ENCODE data around the gene WRNIP1. TPM values are rescaled to one million over a fixed set of nuclear protein-coding genes. Genes with fewer than 3 reads are reported as not detected.

Gene WRNIP1
- total and polyA plus RNA-seq, 7 donors: 26.5 to 73.9 (median 48.9) TPM

DNA sequence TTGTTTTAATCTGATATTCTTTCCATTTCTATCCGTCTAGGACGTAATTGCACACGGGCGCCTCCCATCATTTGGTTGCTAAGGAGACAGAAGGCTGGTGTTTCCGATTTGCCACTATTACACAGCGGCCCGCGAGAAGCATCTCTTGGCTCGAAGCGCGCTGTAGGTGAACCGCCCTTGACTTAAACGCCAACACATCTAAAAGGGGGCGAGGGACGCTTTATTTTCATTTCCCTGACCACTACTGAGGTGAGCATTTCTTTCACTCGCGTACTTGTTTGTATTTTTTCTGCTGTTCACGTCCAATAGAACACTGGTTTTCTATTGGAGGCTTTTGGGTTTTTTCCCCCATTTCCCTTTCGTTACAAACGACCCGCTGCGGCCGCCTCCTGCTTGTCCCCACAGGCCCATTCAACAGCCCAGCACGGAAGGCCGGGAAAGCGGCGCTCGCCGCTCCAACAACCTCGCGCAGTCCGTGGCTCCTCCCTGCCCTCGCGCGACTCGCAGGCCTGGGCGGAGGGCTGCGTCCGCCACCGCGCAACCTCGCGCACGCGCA, 505 bp upstream of the WRNIP1 start:
- 0 to 2% (median 1%) methylated on average over 32 to 45 of the region's 45 CpGs for WGBS, 3 donors
- DNase-seq (peak; percentile 40 to 61), ATAC-seq (peak; percentile 82 to 86 (median 83))
- intact Hi-C loops (cut with DNase I): loop anchor here in 1 of 2 donors (2.0 kb wide), 1 partner anchor 30 kb away; no protein-coding TSS in a partner anchor
- Histone ChIP-seq H3K36me3 (ENCODE audit: insufficient read depth in 1 of 2, low read depth in 1 of 2) (no peaks in the 10 kb centered on the region), H3K4me3 (peak overlapping the region; percentile 86), H3K9me3 (no peaks in the 10 kb centered on the region), H3K27me3 (ENCODE audit: insufficient read depth in 3 of 3, low read length in 2 of 3) (no peaks in the 10 kb centered on the region), H3K27ac (peak overlapping the region; percentile 90), H3K4me1 (peaks cover 28% of the 10 kb centered on the region)
- TF ChIP-seq, protein P1, sequence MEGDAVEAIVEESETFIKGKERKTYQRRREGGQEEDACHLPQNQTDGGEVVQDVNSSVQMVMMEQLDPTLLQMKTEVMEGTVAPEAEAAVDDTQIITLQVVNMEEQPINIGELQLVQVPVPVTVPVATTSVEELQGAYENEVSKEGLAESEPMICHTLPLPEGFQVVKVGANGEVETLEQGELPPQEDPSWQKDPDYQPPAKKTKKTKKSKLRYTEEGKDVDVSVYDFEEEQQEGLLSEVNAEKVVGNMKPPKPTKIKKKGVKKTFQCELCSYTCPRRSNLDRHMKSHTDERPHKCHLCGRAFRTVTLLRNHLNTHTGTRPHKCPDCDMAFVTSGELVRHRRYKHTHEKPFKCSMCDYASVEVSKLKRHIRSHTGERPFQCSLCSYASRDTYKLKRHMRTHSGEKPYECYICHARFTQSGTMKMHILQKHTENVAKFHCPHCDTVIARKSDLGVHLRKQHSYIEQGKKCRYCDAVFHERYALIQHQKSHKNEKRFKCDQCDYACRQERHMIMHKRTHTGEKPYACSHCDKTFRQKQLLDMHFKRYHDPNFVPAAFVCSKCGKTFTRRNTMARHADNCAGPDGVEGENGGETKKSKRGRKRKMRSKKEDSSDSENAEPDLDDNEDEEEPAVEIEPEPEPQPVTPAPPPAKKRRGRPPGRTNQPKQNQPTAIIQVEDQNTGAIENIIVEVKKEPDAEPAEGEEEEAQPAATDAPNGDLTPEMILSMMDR (IDR thresholded peaks at IDR 0.05): no peak

DNA sequence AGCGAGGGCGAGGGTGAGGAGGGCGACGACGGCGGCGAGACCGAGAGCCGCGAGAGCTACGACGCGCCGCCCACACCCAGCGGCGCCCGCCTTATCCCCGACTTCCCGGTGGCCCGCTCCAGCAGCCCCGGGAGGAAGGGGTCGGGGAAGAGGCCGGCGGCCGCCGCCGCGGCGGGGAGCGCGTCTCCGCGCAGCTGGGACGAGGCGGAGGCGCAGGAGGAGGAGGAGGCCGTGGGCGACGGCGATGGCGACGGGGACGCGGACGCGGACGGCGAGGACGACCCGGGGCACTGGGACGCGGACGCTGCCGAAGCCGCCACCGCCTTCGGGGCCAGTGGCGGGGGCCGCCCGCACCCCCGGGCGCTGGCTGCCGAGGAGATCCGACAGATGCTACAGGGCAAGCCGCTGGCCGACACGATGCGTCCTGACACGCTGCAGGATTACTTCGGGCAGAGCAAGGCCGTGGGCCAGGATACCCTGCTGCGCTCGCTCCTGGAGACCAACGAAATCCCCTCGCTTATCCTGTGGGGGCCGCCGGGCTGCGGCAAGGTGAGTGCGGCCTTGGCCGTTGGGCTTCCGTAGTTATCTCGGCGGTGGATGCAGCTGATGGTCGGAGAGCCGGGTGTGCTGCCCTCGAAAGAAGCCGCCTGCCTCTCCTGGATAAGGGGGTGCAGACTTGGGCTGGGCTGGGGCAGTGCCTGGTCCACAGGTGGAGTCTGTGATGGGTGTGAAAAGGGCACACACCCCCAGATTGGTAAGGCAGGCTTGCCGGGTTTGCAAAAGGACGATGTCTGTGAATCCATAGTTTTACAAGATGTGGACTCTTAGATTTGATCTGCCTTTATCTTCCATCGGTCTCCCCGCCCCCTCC, 938 bp downstream of the WRNIP1 start:
- Histone ChIP-seq H3K27me3 (ENCODE audit: insufficient read depth in 3 of 3, low read length in 2 of 3) (no peaks in the 10 kb centered on the region), H3K4me3 (peak overlapping the region; percentile 86), H3K27ac (peak overlapping the region; percentile 93), H3K4me1 (peaks cover 40% of the 10 kb centered on the region), H3K36me3 (ENCODE audit: insufficient read depth in 1 of 2, low read depth in 1 of 2) (no peaks in the 10 kb centered on the region), H3K9me3 (no peaks in the 10 kb centered on the region)
- intact Hi-C loops (cut with DNase I): loop anchor here in 1 of 2 donors (2.0 kb wide), 1 partner anchor 31 kb away; no protein-coding TSS in a partner anchor
- peak; percentile 58 to 77 for DNase-seq
- 0 to 1% (median 1%) methylated on average over 32 to 91 of the region's 91 CpGs for WGBS, 3 donors
- TF ChIP-seq, protein P1 (IDR thresholded peaks at IDR 0.05): no peak
- peak in 2 of 4 donors; percentile 1 to 6 for ATAC-seq

DNA sequence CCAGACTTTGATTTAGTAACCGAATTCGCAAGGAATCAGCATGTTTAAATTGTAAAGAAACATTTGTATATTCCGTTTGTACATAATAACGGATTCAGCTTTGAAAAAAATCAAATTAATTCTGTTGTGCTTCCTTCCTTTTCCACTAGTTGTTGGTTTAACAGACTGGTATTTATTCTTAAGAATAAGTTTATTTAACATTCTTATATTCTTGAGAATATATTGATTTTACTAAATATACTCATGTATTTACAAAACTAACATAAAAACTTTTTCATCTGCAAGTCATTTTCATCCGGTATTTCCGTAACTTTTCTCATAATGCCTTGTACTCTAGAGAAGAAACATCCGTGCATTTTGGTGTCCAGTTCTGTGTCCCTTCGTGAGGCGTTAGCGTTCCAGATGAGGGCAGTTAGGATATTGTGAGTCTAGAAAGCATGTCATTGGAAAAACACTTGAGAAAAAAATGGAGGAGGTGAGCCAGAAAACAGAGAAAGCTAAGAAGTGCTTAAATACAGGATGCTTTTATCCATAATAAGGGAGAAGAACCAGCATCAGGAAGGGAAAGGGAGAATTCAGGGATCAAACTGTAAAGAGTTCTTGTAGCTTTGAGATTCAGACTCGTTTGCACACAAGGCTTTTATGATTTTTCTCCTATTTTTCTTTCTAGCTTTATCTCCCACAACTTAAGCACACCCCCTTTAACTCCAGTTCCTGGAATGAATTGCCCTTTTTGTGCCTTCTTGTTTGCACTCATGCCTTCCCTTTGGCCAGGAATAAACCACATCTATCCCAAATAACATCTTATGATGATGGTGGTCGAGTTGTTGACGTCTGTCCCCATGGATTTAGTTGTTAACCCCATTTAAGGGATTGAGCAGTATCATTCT, 1.8 kb downstream of the WRNIP1 start:
- peaks cover 0 to 2% of the 10 kb centered on the region in 2 donors for H3K36me3 ChIP-seq (ENCODE audit: insufficient read depth in 1 of 2, low read depth in 1 of 2)
- H3K4me3 ChIP-seq: peak overlapping the region; percentile 86
- no peaks in the 10 kb centered on the region for H3K9me3 ChIP-seq
- H3K4me1 ChIP-seq: peaks cover 49% of the 10 kb centered on the region
- no peaks in the 10 kb centered on the region for H3K27me3 ChIP-seq (ENCODE audit: insufficient read depth in 3 of 3, low read length in 2 of 3)
- TF ChIP-seq, protein P1 (IDR thresholded peaks at IDR 0.05): peak; percentile 9
- intact Hi-C loops (cut with DNase I): no loop called here
- ATAC-seq (no peak), DNase-seq (no peak)
- peak overlapping the region; percentile 93 for H3K27ac ChIP-seq
- 3 to 8% (median 3%) methylated on average over 13 of the region's 13 CpGs for WGBS, 3 donors

DNA sequence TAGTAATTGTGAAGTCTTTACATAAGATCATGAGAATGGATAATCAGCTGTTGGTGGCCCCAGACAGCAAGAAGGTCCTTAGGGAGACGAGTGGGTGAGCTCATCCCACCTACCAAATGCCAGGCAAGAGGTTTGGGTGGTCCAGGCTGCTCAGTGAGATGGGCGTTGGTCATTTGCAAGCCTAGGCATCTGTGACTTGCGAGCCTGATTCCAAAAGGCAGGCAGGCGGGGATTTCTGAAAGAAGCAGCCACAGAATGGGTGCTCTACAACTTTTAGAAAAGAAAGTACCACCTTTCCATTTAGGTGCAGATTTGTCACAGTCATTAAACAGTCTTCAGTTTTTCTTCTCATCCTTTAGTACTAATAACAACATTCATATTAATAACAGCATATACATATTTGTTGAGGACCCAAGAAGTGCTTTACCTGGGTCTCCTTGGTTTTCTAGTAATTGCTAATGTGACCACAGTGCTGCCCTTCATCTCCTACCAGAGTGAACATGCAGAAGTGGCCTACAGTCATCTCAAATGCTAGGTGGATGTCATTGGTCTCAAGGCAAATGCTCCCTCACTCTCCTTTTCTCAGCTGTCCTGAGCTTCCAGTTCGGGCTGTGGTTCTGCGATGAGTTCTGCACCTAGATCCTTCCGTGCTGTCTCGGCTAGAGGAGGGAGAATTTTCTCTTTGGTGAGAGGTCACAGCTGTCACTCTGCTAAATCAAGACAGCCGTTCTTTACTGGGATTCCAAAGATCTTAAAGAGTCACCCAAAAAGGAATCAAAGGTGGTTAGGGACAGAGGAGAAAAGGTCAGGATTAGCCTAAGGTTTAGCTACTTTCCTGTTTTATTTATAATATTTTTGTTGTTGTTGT, 2.7 kb downstream of the WRNIP1 start:
- peaks cover 49% of the 10 kb centered on the region for H3K4me1 ChIP-seq
- intact Hi-C loops (cut with DNase I): no loop called here
- H3K27me3 ChIP-seq (ENCODE audit: insufficient read depth in 3 of 3, low read length in 2 of 3): no peaks in the 10 kb centered on the region
- peak overlapping the region; percentile 86 for H3K4me3 ChIP-seq
- TF ChIP-seq, protein P1 (IDR thresholded peaks at IDR 0.05): no peak
- H3K27ac ChIP-seq: peak overlapping the region; percentile 93
- ATAC-seq (no peak), DNase-seq (no peak)
- H3K36me3 ChIP-seq (ENCODE audit: insufficient read depth in 1 of 2, low read depth in 1 of 2): peaks cover 0 to 10% of the 10 kb centered on the region in 2 donors
- 18 to 37% (median 18%) methylated on average over 9 of the region's 9 CpGs for WGBS, 3 donors
- H3K9me3 ChIP-seq: no peaks in the 10 kb centered on the region
